DMS153 (cell line): ENCODE measurements around the gene MYO10.
A peak's percentile ranks its signal among the peaks of the same experiment; 100 is the strongest.
"Not testable (repeated sequence)": the region's sequence is repeated elsewhere in the genome, so short reads cannot be mapped to it uniquely, and the experiment has no call there.

Source experiments
- DNase-seq: peaks from one replicate; lab custom pipeline; 2025; lab: John Stamatoyannopoulos, UW

The MYO10 gene

GRCh38 chr5:16668631-16669030, 267.5 kb downstream of the MYO10 start:
- DNase-seq: no peak

- DNase-seq: no peak
These were observed 267.9 kb downstream of the MYO10 start for GRCh38 chr5:16668194-16668593.

DNA sequence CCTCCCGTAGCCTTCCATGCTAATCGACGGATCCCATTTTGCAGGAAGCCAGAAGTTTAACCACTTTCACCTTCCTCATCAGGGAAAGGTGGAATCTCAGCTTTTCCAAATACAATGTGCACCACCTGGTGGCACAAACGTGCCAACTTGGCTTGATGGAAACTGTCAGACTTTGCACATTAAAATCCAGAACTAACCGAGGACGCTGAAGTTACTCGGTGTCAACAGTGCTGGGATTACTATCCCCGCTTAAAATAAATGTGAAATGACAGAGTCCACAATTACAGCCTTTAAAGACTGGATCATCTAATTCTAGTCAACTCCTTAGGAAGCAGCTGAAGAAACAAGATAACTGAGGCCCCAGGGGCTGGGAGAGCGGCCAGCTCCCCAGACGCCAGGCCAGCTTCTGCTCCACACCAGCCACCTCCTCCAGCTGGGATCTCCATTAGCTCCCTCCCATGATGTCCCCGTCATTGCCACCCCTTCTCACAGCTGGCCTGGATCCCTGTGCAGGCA, 269.1 kb downstream of the MYO10 start:
- peak; percentile 12 for DNase-seq

- no peak for DNase-seq
These were observed 269.8 kb downstream of the MYO10 start for GRCh38 chr5:16666130-16666882.

DNA sequence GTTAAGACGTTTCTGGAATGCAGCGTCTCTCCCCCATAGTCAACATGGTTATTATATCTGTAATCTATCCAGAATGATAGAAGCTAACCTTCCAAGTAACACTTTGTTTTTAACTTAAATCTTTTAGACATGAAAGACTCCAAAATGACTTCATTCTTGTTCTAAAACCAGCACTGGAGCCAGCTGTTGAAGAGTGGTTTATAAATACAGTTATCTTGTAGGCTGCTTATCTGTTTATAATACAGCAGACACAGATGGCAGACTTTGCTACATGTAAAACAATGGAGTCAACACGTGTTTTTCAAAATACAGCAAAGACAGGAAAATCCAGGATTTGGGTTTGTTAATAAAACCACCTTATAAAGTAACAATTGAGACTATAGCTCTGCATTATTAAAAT, 270.5 kb downstream of the MYO10 start:
- DNase-seq: no peak

GRCh38 chr5:16664368-16664767, 271.7 kb downstream of the MYO10 start:
- no peak for DNase-seq

DNA sequence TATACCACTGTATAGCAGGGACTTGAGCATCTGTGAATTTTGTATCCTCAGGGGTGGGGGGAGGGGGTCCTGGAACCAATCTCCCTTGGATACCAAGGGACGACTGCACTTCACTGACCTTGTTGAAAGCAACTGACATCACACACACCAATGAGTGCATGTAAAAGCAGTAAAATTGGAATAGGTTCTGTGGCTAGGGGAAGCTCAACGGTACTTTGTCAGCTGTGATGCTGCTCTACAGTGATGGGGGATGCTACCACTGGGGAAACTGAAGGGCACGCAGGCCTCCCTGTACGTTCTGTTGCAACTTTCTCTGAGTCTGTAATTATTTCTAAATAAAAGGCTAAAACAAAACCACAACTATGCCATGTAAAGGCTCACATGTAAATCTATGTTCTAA, 272.2 kb downstream of the MYO10 start:
- DNase-seq: no peak

- DNase-seq: no peak
These were observed 274.4 kb downstream of the MYO10 start for GRCh38 chr5:16661713-16662112.

DNA sequence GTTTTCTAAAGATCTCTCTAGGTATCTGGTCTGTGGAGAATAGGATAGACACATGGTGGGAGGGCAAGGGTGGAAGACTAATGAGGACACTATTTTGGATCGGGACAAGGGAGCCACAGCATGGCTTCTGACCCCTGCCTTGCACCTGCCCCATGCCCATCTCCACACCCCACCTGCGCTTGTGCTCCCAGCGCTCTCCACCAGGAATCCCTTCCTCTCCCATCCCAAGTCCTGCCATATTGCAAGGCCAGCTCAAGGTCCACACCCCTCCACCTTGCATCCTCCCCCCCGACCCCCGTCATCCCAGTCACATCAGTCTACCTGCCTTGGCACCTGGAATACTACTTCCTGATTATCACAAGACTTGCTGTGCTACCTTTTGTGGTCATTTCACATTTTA, 275.1 kb downstream of the MYO10 start:
- no peak for DNase-seq

DNA sequence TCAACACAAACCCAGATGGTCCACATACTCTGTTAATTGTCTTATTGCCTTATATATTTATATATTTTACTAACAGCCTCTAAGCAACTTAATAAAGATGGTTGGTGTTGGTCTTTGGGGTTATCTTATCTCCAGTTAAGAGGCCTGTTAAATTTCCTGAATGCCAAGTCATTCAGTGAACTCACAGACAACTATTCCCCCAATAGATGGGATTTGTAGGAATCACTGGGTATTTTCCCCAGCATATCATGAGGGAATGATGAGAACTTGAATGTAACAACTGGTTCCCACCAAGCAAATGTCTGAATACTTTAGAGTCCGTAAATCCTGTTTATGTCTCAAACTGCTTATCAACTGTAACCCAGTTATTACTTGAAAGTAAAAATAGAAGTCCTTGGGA, 276.6 kb downstream of the MYO10 start:
- DNase-seq: no peak

DNA sequence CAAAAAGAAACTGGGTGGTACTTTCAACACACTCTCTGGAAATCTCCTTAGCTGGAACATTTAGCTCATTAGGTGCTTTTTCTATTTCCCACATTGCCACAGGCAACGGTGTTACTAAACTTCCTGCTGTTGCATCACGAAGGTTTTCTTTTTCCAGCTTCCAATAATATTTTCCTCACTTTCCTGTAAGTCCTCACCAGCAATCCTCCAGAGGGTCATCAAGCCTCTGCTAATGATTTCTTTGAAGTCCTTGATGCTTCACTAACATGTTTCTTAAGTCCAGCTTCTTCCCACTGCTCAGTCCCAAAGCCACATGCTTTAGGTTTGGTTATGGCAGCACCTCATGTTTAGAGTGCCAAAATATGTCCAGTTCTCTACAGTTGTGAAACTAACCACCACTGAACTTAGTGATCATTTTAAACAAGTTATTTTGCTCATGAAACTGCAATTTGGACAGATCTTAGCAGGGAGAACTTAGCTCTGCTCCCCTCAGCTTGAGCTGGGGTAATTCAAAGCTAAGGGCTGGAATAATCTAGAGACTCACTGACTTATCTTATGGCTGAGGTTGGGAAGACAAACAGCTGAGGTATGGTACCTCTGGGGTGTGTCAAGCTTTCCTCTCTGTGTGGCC, 279.4 kb downstream of the MYO10 start:
- no peak for DNase-seq

DNA sequence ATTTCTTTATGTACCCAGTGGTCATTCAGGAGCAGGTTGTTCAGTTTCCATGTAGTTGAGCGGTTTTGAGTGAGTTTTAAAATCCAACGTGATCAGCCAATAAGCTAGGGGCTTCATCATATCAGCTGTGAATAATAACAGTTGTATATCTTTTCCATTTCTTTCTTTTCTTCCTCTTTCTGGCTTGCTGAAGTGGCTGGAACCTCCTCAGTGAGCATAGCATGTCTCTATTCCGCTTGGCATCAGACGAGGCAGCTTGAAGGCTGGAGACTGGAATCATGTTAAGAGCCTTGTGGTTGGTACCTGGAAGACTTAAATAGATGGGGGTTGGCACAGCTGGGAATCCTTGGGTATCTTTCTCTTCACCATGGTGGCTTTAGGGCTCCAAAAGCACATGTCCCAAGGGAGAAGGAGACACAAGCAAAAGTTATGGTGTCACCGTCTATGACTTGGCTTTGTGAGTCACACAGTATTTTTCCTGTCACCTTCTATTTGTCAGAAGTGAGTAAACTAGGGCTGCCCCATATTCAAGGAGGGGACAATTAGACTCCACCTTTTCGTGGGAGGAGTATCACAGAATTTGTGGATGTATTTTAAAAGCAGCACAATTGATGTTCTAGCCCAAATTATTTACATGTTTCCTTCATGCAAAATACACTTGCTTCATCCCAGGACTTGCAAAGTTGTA, 281.3 kb downstream of the MYO10 start:
- no peak for DNase-seq

GRCh38 chr5:16648739-16649138, 287.3 kb downstream of the MYO10 start:
- not testable (repeated sequence) for DNase-seq

DNA sequence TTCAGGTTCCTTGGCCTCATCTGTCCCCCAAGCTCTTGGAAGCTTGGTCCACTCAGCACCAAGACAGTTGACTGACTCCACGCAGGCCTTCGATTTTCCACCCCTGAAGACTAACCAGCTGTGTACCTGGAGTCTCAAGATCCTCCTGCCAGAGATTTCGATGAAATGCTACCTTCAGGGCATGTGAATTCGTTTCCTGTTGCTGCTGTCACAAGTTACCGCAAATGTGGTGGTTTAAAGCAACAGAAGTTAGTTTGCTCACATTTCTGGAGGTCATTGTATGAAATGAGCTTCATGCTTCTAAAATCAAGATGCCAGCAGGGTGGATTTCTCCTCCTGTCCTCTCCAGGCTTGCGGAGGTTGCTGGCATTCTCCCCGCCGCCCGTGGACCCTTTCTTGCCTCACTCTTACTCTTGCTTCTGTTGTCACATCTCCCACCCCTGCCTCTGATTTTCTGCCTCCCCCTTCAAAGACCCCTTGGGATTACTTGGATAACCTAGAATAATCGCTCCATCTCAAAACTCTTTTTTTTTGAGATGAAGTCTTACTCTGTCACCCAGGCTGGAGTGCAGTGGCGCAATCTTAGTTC, 291.7 kb downstream of the MYO10 start:
- DNase-seq: no peak

DNA sequence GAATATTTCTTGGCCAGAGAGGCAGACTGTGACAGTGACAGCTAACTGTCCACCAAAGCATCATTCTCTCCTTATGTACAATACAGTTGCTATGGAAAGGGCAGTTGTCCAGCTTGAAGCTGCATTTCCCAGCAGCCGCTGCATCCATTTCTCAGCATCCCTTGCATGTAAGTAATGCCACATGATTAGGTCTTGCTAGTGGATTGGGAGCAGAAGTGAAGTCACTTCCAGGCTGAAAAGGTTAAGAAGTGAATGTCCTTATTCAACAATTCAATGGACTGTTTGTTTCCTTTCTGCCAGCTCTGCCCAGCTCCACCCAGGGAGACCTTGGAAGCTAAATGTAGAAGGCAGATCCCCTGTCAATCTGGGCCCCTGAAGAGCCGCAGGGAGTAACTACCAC, 293.2 kb downstream of the MYO10 start:
- no peak for DNase-seq

DNA sequence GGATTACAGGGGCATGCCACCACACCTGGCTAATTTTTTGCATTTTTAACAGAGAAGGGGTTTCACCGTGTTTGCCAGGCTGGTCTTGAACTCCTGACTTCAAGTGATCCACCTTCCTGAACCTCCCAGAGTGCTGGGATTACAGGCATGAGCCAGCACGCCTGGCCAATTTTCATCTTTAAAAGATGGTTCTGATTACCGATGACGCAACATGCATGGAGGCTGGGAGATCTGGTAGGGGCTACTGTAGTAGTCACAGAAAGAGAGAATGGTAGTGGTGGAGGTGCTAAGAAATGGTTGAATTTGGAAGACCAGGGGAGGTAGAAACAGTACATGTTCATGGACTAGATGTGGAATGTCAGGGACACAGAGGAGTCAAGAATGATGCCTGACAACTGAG, 296.9 kb downstream of the MYO10 start:
- no peak for DNase-seq

- DNase-seq: no peak
These were observed 307.7 kb downstream of the MYO10 start for GRCh38 chr5:16628376-16628775.

- no peak for DNase-seq
These were observed 309.3 kb downstream of the MYO10 start for GRCh38 chr5:16626696-16627264.

DNA sequence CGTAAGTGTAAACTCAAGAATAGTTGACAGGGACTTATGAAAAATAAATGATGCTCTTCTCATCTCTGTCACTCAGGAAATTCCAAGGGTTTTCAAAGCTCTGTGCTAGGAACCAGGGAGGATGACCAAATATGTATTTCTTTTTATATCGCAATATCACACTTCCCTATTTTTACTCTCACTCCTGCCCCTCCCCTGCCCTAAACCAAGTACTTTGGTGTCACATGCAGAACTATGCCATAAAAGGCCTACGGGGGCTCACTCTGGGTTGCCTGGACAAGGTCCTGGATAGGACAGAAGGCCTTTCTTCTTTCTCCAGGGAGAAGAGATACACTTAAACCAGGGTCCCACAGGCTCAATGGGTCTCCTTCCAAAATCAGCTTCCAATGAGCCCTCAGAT, 311.0 kb downstream of the MYO10 start:
- DNase-seq: no peak

- no peak for DNase-seq
These were observed 317.0 kb downstream of the MYO10 start for GRCh38 chr5:16619136-16619535.

DNA sequence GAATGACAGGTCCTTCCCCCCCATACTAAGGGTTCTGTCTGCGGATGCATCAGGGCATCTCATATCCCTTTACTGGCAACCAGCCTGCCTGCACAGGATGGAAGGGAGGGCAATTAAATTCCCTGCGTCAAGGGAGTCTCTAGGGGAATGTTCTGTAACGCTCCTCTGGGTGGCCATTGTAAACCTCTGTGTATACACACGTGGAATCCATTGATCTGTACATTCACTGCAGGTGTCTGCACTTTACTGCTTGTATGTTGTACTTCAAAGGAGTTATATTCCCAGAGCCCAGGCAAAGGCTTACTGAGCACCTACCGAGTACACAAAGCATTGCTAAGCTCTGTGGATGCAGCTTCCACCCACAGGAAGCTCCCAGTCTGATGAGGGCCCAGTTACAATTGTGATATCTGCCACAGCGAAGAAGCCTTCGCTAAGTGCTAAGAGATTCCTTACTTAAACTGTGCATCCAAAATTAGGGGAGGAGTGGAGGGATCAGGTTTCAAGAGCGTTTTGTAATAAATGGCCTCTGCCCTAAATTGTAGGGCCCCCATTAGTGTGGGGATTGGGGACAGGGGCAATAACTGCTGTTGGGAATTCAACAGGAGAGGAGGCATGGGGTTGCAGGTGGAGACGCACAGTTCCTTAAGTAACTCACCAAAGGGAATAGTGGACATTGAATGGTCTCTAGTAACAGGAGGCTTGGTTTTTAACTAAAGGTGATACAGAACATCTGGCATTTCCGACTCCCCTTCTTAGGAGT, 317.8 kb downstream of the MYO10 start:
- DNase-seq: peak; percentile 95
